COLO829 (cell line): ENCODE results near the gene KAZN.

Experiments used
- DNase-seq: peaks from one replicate; pipeline ENCODE4 v3.0.0; 2012; ENCODE audit warnings: low spot score

The KAZN gene

GRCh38 chr1:15160626-15161025 is 562.1 kb downstream of the KAZN start:
- no peak for DNase-seq

DNA sequence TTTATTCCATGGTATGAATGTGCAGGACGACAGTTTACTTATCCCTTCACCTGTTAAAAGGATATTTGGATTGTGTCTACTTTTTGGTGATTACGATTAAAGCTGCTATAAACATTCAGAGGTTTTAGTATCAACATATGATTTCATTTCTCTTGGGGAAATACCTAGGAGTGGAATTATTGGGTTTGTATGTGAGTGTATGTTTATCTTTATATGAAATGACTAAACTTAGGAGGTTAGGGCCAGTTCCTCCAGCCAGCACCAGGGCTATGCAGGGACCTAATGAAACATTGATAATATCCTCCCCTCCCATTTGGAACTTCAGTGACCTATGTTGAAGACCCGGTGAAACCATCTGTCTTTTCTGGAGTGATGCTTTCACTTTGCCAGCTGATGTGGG is 568.9 kb downstream of the KAZN start:
- no peak for DNase-seq
